Left kidney (tissue), 2 donors: Measurements from ENCODE around the gene KRTAP10-9. TPM values are rescaled to one million over a fixed set of nuclear protein-coding genes. Genes with fewer than 3 reads are reported as not detected.

Experiments used
- DNase-seq: peaks from one replicate; pipeline ENCODE4 v3.0.0-alpha.2; 2013
- polyA plus RNA-seq: library from polyadenylated mRNA; unstranded; fragments of 120-200 nt; gene quantifications from one replicate; pipeline ENCODE4 v1.2.1, GENCODE V29; 2013; ENCODE audit not compliant: insufficient read length

The KRTAP10-9 gene
- polyA plus RNA-seq, 1 donor, result not detected

DNA sequence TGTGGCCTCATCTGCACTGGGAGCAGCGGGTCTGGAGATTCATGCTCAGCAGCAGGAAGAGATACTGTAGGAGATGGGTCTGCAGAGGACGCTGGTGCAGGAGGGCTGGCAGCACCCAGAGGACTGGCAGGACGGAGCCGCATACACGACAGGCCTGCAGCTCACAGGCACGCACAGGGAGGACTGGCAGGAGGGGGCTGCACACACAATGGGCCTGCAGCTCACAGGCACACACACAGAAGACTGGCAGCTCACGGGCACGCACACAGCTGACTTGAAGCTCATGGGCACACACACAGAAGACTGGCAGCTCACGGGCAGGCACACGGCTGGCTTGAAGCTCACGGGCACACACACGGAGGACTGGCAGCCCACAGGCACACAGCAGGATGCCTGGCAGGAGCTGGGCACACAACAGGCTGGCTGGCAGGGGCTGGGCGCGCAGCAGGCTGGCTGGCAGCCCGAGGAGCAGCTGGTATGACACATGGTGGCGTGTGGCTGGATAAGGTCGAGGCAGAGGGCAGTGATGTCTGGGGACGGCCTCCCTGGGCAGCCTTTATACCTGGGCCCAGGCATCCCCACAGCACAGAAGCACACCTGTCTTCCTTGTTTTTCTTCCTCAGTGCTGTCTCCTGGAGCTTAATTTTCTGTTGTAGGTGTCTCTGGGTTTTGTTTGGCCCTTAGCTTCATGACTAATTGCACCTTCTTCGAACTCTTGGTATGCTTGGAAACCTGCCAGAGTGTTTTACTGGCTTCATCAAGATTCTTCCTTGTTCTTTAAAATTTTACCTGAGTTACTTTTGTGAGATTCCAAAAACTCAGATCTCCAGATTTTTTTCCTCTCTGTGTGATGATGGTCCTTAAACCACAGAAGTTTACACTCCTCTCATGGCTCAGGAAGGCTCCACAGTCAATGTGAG is 39.8 kb downstream of the KRTAP10-9 start, which contains the start of gene KRTAP12-2:
Gene KRTAP12-2 (minus strand): TSS at position 527 of the 920 bp plus-strand sequence. CDS start 41 bp downstream, at position 486.
- no peak for DNase-seq

DNA sequence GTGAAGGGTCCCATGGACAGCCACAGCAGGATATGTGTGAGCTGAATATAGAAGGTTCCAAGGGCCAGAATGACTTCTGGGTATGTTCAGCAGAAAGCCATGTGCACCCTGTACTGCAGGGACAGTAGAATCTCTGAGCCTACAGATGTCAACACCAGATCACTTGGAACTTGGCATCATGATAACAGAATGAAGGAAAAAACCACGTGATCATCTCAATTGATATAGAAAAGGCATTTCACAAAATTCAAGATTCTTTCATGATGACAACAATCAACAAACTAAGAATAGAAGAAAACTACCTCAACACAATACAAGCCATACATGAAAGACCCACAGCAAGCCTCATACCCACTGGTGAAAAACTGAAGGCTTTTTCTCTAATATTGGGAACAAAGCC is 40.7 kb downstream of the KRTAP10-9 start:
- DNase-seq, result no peak

DNA sequence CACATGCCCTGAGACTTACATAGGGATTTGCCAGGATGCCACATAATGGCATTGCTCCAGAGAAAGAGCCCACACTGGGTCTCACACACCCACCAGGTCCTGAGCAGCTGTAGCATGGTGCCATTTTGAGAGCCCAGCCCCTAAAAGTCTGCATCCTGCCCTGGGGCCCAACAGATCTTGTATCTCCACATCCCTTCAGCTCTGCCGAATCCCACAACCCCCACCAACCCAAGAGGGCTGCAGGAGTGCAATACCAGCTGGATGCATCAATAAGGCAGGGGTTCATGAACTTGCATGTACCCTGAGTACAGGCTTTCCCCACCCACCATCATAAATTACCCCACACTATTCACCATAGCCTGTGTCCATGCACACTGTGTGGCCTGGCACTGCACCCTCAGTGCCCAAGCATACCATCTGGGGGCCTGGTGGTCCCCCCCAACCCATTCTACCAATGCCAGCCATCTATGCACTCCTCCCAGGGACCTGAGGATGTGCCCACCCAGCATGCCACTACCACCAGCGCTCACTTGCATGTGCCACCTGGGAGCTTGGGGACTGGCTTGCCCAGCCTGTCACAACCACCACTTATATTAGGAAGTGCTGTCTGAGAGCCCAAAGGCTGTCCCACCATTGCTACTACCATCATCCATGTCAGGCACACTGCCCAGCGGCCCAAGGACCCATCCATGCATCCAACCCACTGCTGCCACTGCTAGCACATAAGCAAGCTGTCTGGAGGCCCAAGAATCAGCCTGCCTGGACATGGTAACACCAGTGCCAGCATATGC is 43.9 kb downstream of the KRTAP10-9 start:
- DNase-seq, result no peak

DNA sequence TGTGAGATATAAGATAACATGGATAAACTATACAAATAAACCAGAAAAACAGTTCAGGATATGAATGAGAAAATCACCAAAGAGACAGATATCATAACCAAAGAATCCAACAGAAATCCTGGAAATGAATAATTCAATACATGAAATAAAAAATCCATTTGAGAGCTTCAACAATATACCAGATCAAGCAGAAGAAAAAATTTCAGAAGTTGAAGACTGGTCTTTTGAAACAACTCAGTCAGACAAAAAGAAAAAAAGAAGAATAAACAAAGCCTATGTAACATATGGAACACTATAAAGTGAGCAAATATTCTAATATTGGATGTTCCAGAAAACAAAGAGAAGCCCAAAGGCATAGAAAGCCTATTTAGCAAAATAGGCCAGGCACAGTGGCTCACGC is 45.0 kb downstream of the KRTAP10-9 start:
- DNase-seq, result no peak

DNA sequence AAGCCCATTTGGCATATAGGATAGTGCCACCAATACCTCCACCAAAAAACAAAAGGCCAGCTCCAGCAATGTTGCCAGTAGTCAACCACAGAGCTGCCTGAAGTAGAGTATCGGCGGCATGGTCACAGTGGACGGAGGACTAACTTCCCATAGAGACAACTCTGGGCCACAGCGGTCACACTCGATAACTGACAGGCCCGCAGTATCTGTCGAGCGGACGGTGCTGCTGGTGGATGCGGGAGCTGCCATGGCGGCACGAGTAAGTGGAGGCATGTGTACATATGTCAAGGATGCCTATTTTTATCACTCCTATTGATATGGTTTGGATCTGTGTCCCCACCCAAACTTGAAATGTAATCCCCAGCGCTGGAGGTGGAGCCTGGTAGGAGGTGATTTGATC is 51.0 kb downstream of the KRTAP10-9 start:
- no peak for DNase-seq

Other genes starting within 250 kb of the KRTAP10-9 start
- 4.6 TPM for gene LRRC3, start 171.6 kb upstream of the KRTAP10-9 start, polyA plus RNA-seq
- not detected for gene KRTAP10-1, start 86.9 kb upstream of the KRTAP10-9 start, polyA plus RNA-seq
- not detected for gene KRTAP10-2, start 75.6 kb upstream of the KRTAP10-9 start, polyA plus RNA-seq
- not detected for gene KRTAP10-3, start 68.3 kb upstream of the KRTAP10-9 start, polyA plus RNA-seq
- not detected for gene KRTAP10-4, start 53.4 kb upstream of the KRTAP10-9 start, polyA plus RNA-seq
- not detected for gene KRTAP10-5, start 46.5 kb upstream of the KRTAP10-9 start, polyA plus RNA-seq
- gene KRTAP10-6, start 34.6 kb upstream of the KRTAP10-9 start, polyA plus RNA-seq, result not detected
- not detected for gene KRTAP10-7, start 26.5 kb upstream of the KRTAP10-9 start, polyA plus RNA-seq
- gene KRTAP10-8, start 15.0 kb upstream of the KRTAP10-9 start, polyA plus RNA-seq, result not detected
- not detected for gene KRTAP10-10, start 10.3 kb downstream of the KRTAP10-9 start, polyA plus RNA-seq
- not detected for gene KRTAP10-11, start 19.3 kb downstream of the KRTAP10-9 start, polyA plus RNA-seq
- not detected for gene KRTAP12-4, start 27.6 kb downstream of the KRTAP10-9 start, polyA plus RNA-seq
- not detected for gene KRTAP12-3, start 30.8 kb downstream of the KRTAP10-9 start, polyA plus RNA-seq
- not detected for gene KRTAP12-2, start 39.8 kb downstream of the KRTAP10-9 start, polyA plus RNA-seq
- not detected for gene KRTAP12-1, start 55.1 kb downstream of the KRTAP10-9 start, polyA plus RNA-seq
- not detected for gene KRTAP10-12, start 70.1 kb downstream of the KRTAP10-9 start, polyA plus RNA-seq
- 0.96 TPM for gene TSPEAR, start 84.5 kb downstream of the KRTAP10-9 start, polyA plus RNA-seq
- gene UBE2G2, start 174.7 kb downstream of the KRTAP10-9 start, polyA plus RNA-seq, result 140 TPM
- 113 TPM for gene SUMO3, start 191.0 kb downstream of the KRTAP10-9 start, polyA plus RNA-seq
- 298 TPM for gene PTTG1IP, start 246.6 kb downstream of the KRTAP10-9 start, polyA plus RNA-seq